ENCODE measurements around the gene ADAM8.

DNA sequence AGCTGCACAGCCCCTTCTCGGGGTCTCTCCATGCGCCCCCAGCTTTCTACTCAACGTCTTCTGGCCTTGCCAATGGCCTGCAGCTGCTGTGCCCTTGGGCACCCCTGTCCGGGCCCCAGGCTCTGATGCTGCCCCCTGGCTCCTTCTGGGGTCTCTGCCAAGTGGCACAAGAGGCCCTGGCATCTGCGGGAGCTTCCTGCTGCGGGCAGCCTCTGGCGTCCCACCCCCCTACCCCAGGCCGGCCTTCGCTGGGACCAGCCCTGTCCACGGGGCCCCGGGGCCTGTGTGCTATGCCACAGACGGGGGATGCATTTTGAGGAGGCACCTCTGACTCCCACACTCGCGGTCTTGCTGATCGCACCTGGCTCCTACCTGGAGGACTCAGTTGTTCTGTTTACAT, 36.7 kb downstream of the ADAM8 start:
- TF ChIP-seq, protein P1, sequence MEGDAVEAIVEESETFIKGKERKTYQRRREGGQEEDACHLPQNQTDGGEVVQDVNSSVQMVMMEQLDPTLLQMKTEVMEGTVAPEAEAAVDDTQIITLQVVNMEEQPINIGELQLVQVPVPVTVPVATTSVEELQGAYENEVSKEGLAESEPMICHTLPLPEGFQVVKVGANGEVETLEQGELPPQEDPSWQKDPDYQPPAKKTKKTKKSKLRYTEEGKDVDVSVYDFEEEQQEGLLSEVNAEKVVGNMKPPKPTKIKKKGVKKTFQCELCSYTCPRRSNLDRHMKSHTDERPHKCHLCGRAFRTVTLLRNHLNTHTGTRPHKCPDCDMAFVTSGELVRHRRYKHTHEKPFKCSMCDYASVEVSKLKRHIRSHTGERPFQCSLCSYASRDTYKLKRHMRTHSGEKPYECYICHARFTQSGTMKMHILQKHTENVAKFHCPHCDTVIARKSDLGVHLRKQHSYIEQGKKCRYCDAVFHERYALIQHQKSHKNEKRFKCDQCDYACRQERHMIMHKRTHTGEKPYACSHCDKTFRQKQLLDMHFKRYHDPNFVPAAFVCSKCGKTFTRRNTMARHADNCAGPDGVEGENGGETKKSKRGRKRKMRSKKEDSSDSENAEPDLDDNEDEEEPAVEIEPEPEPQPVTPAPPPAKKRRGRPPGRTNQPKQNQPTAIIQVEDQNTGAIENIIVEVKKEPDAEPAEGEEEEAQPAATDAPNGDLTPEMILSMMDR (IDR thresholded peaks at IDR 0.05; ENCODE audit: insufficient read depth, low read length) = no peak
- no peak for TF ChIP-seq POLR2AphosphoS5 (IDR thresholded peaks at IDR 0.05; ENCODE audit: low read depth)
- no peak for TF ChIP-seq SPI1 (IDR thresholded peaks at IDR 0.05; ENCODE audit: borderline replicate concordance, low read depth)
- no peak for TF ChIP-seq GABPA (IDR thresholded peaks at IDR 0.05; ENCODE audit: low read depth)

All from HL-60 (cell line).